B cell (primary cell): ENCODE data around the gene SDK2. TPM values are rescaled to one million over a fixed set of nuclear protein-coding genes. Genes with fewer than 3 reads are reported as not detected.

Source experiments
- ATAC-seq: fragments of 200-7000 bp; cut with Tn5 transposase; one replicate; pipeline ENCODE4 v1.10.0; 2021; ENCODE audit warnings: low read depth, mild to moderate bottlenecking, moderate number of reproducible peaks, moderate library complexity
- CTCF ChIA-PET: fragments of 350-600 bp; sonication (Branson Sonifier 250); formaldehyde crosslinking; loops from one replicate; lab custom pipeline; 2021; ENCODE audit warnings: antibody characterized with exemption, inconsistent platforms; lab: Charles Lee
- POLR2A ChIA-PET: fragments of 350-600 bp; sonication (Branson Sonifier 250); formaldehyde crosslinking; loops from one replicate; lab custom pipeline; 2021; ENCODE audit warnings: antibody characterized with exemption; lab: Charles Lee
- DNase-seq: peaks from one replicate; pipeline ENCODE4 v3.0.0; 2013
- H2AFZ ChIP-seq: 2 replicates; pipeline ENCODE4 v1.6.1; 2012; ENCODE audit warnings: mild to moderate bottlenecking, low read depth, low read length; ENCODE audit not compliant: insufficient read depth, poor library complexity, severe bottlenecking
- H3K27ac ChIP-seq, 2 donors: 1 replicate in 1 of 2; 2 replicates in 1 of 2; pipeline ENCODE4 v1.5.1; 2012 to 2013; ENCODE audit warnings: low read length in 2 of 2, mild to moderate bottlenecking in 2 of 2, moderate library complexity in 1 of 2
- H3K27me3 ChIP-seq, 4 experiments: fragments of 200-600 bp in 1 of 4; sonication (generic) in 1 of 4; replicated peaks in 1 of 4; 1 replicate in 2 of 4; 2 replicates in 2 of 4; pipeline versions ENCODE4 v1.6.1 to v1.7.0; 2013 to 2016; ENCODE audit warnings: low read length in 3 of 4, mild to moderate bottlenecking in 2 of 4, mixed read lengths in 1 of 4, moderate library complexity in 1 of 4; ENCODE audit not compliant: insufficient read depth in 4 of 4, control insufficient read depth in 3 of 4; ENCODE audit errors: control extremely low read depth in 1 of 4
- H3K36me3 ChIP-seq, 2 experiments: replicated peaks in 1 of 2; 1 replicate in 1 of 2; 2 replicates in 1 of 2; pipeline versions ENCODE4 v1.6.1 to v1.7.1; 2013; ENCODE audit warnings: low read length in 1 of 2; ENCODE audit not compliant: insufficient read depth in 2 of 2, control insufficient read depth in 1 of 2; ENCODE audit errors: control extremely low read depth in 1 of 2, extremely low read depth in 1 of 2
- H3K4me1 ChIP-seq, 2 donors: fragments of 200-600 bp in 1 of 2; sonication (generic) in 1 of 2; 1 replicate in 1 of 2; 2 replicates in 1 of 2; pipeline versions ENCODE4 v1.5.1 to v1.6.1; 2013 to 2017; ENCODE audit warnings: low read length in 2 of 2; ENCODE audit not compliant: control insufficient read depth in 2 of 2, insufficient read depth in 2 of 2
- H3K4me2 ChIP-seq: replicated peaks from 2 replicates; pipeline ENCODE3; 2012; ENCODE audit warnings: mild to moderate bottlenecking, low read depth, low read length; ENCODE audit not compliant: poor library complexity, severe bottlenecking
- H3K4me3 ChIP-seq, 5 experiments: fragments of 200-600 bp in 1 of 5; sonication (generic) in 1 of 5; 1 replicate in 3 of 5; 2 replicates in 2 of 5; pipeline versions ENCODE4 v1.5.1 to v1.7.0; 2011 to 2016; ENCODE audit warnings: low read length in 4 of 5, mild to moderate bottlenecking in 4 of 5, low read depth in 2 of 5, control low read depth in 1 of 5, moderate library complexity in 1 of 5; ENCODE audit not compliant: insufficient read depth in 1 of 5; ENCODE audit errors: control extremely low read depth in 1 of 5, extremely low read depth in 1 of 5
- H3K79me2 ChIP-seq: fragments of 200-600 bp; sonication (generic); one replicate; pipeline ENCODE4 v1.6.0; 2016; ENCODE audit warnings: low read length; ENCODE audit not compliant: control insufficient read depth, insufficient read depth
- H3K9ac ChIP-seq: fragments of 200-600 bp; sonication (generic); 2 replicates; pipeline ENCODE4 v1.6.1; 2017; ENCODE audit warnings: mild to moderate bottlenecking, low read length, moderate library complexity
- H3K9me3 ChIP-seq, 3 donors: one replicate each; pipeline versions ENCODE4 v1.6.1 to v1.7.1; 2013; ENCODE audit warnings: low read length in 2 of 3; ENCODE audit not compliant: control insufficient read depth in 2 of 3, insufficient read depth in 1 of 3; ENCODE audit errors: control extremely low read depth in 1 of 3
- H4K20me1 ChIP-seq: 2 replicates; pipeline ENCODE4 v1.6.0; 2012; ENCODE audit warnings: mild to moderate bottlenecking, low read length; ENCODE audit not compliant: insufficient read depth, control insufficient read depth, poor library complexity, severe bottlenecking
- H3K27ac Mint-ChIP-seq: one replicate; pipeline ENCODE4 v1.8.0; 2021; ENCODE audit warnings: mixed read lengths
- H3K27me3 Mint-ChIP-seq: one replicate; pipeline ENCODE4 v1.8.0; 2021; ENCODE audit warnings: mixed read lengths
- H3K4me1 Mint-ChIP-seq: one replicate; pipeline ENCODE4 v1.8.0; 2021; ENCODE audit warnings: mixed read lengths
- H3K4me3 Mint-ChIP-seq: one replicate; pipeline ENCODE4 v1.8.0; 2021; ENCODE audit warnings: mixed read lengths
- H3K9me3 Mint-ChIP-seq: one replicate; pipeline ENCODE4 v1.8.0; 2022; ENCODE audit warnings: mixed read lengths; ENCODE audit not compliant: insufficient read depth
- CTCF ChIP-seq: fragments of 200-600 bp; IDR thresholded peaks from one replicate; pipeline ENCODE4 v1.8.0; 2022; ENCODE audit warnings: antibody characterized with exemption, mild to moderate bottlenecking
- EZH2 ChIP-seq: IDR thresholded peaks from 2 replicates; pipeline ENCODE4 v1.6.1; 2012; ENCODE audit warnings: borderline replicate concordance, low read depth, mild to moderate bottlenecking, moderate library complexity, low read length; ENCODE audit not compliant: insufficient read depth, poor library complexity, severe bottlenecking
- WGBS: methylation state at CpG from one replicate; pipeline ENCODE4 v1.1.5; 2013; ENCODE audit warnings: missing lambda C conversion rate; ENCODE audit not compliant: insufficient coverage; 5-methylcytosine and 5-hydroxymethylcytosine counted together
- intact Hi-C: fragments of 100-400 bp; cut with micrococcal nuclease; formaldehyde crosslinking; loops from one replicate; pipeline ENCODE4 v1.10.0; 2022
- polyA plus RNA-seq: library from polyadenylated mRNA; depleted of rRNA; stranded (reverse); fragments of >200 nt; gene quantifications from 2 replicates; pipeline ENCODE4 v1.2.3, GENCODE V29; 2012
- total RNA-seq, 2 donors: library from RNA; stranded (reverse); fragments of 120-200 nt in 1 of 2; gene quantifications; 1 replicate in 1 of 2; 2 replicates in 1 of 2; pipeline versions ENCODE4 v1.2.3 to v1.2.4, GENCODE V29; 2013 to 2022

SDK2 gene
- total and polyA plus RNA-seq, 2 donors (not counting 1 experiment from before 2014, with no cell fraction given), result 3.2 to 13.0 TPM

- Mint-ChIP-seq H3K4me3 (no peak overlapping the region), H3K9me3 (no peaks in the 10 kb centered on the region), H3K4me1 (no peaks in the 10 kb centered on the region), H3K27ac (no peak overlapping the region), H3K27me3 (no peaks in the 10 kb centered on the region)
- DNase-seq (no peak), ATAC-seq (no peak)
- H2AFZ ChIP-seq, result no peak overlapping the region
- intact Hi-C loops, result no loop called here
- no peaks in the 10 kb centered on the region for H3K9me3 ChIP-seq
- H3K36me3 ChIP-seq, result no peaks in the 10 kb centered on the region
- H3K4me2 ChIP-seq, result no peak overlapping the region
- WGBS, result 86% methylated on average over 1 of the region's 7 CpGs
- H3K79me2 ChIP-seq, result peaks cover 63% of the 10 kb centered on the region
- H4K20me1 ChIP-seq, result peaks cover 65% of the 10 kb centered on the region
- no peaks in the 10 kb centered on the region for H3K4me1 ChIP-seq
- TF ChIP-seq EZH2, result no peak
- TF ChIP-seq CTCF, result no peak
- H3K27me3 ChIP-seq, result no peaks in the 10 kb centered on the region
- POLR2A ChIA-PET, result no interaction called here
- CTCF ChIA-PET, result no interaction called here
- H3K4me3 ChIP-seq, result no peak overlapping the region
- H3K27ac ChIP-seq, result no peak overlapping the region
- H3K9ac ChIP-seq, result no peak overlapping the region
These were observed 105.8 kb downstream of the SDK2 start for GRCh38 chr17:73538445-73538844.

GRCh38 chr17:73536700-73537605, 107.3 kb downstream of the SDK2 start:
- 94% methylated on average over 24 of the region's 28 CpGs for whole genome bisulfite sequencing
- no peak for DNase-seq
- intact Hi-C loops, result no loop called here
- Histone ChIP-seq H3K27ac (no peak overlapping the region), H4K20me1 (peaks cover 55% of the 10 kb centered on the region), H3K4me3 (no peak overlapping the region), H3K36me3 (no peaks in the 10 kb centered on the region), H3K27me3 (no peaks in the 10 kb centered on the region), H3K79me2 (peaks cover 48% of the 10 kb centered on the region), H3K9me3 (no peaks in the 10 kb centered on the region), H3K4me2 (no peak overlapping the region), H3K9ac (no peak overlapping the region), H3K4me1 (no peaks in the 10 kb centered on the region), H2AFZ (no peak overlapping the region)
- Mint-ChIP-seq H3K4me1 (peaks cover 6% of the 10 kb centered on the region), H3K4me3 (no peak overlapping the region), H3K9me3 (no peaks in the 10 kb centered on the region), H3K27ac (no peak overlapping the region), H3K27me3 (no peaks in the 10 kb centered on the region)
- POLR2A ChIA-PET, result no interaction called here
- TF ChIP-seq CTCF (no peak), EZH2 (no peak)
- CTCF ChIA-PET, result no interaction called here
- no peak for ATAC-seq
